Fibroblast of lung (primary cell): Measurements from ENCODE around the gene INPPL1. TPM values are rescaled to one million over a fixed set of nuclear protein-coding genes. Genes with fewer than 3 reads are reported as not detected.

Experiments used
- DNase-seq, 2 donors: peaks; one replicate each; pipeline versions ENCODE4 v3.0.0 to v3.0.0-alpha.2; 2010; ENCODE audit warnings: low read depth in 2 of 2
- H2AFZ ChIP-seq: 2 replicates; pipeline ENCODE4 v1.5.1; 2012; ENCODE audit warnings: low read length, control low read depth, inconsistent platforms
- H3K27ac ChIP-seq: 2 replicates; pipeline ENCODE4 v1.5.1; 2011; ENCODE audit warnings: low read length, control low read depth; ENCODE audit not compliant: insufficient read depth
- H3K27me3 ChIP-seq: 2 replicates; pipeline ENCODE4 v1.5.1; 2011; ENCODE audit warnings: mild to moderate bottlenecking, low read length; ENCODE audit not compliant: control insufficient read depth, insufficient read depth
- H3K36me3 ChIP-seq: 2 replicates; pipeline ENCODE4 v1.5.1; 2011; ENCODE audit warnings: low read length; ENCODE audit not compliant: control insufficient read depth, insufficient read depth
- H3K4me1 ChIP-seq: 2 replicates; pipeline ENCODE4 v1.5.1; 2011; ENCODE audit warnings: low read length; ENCODE audit not compliant: control insufficient read depth, insufficient read depth; ENCODE audit errors: extremely low read depth
- H3K4me2 ChIP-seq: 2 replicates; pipeline ENCODE4 v1.5.1; 2011; ENCODE audit warnings: low read length, control low read depth; ENCODE audit not compliant: insufficient read depth; ENCODE audit errors: extremely low read depth
- H3K4me3 ChIP-seq, 4 experiments: fragments of 200-600 bp in 1 of 4; sonication (generic) in 1 of 4; replicated peaks in 1 of 4; 2 replicates each; pipeline ENCODE4 v1.5.1; 2011 to 2016; ENCODE audit warnings: low read length in 4 of 4, low read depth in 3 of 4, mild to moderate bottlenecking in 3 of 4, control low read depth in 2 of 4, inconsistent platforms in 1 of 4, mixed read lengths in 1 of 4; ENCODE audit not compliant: insufficient read depth in 1 of 4; ENCODE audit errors: control extremely low read depth in 1 of 4
- H3K79me2 ChIP-seq: 2 replicates; pipeline ENCODE4 v1.5.1; 2012; ENCODE audit warnings: mild to moderate bottlenecking, low read length, inconsistent platforms; ENCODE audit not compliant: control insufficient read depth, insufficient read depth
- H3K9ac ChIP-seq: 2 replicates; pipeline ENCODE4 v1.5.1; 2011; ENCODE audit warnings: mild to moderate bottlenecking, low read length, control low read depth; ENCODE audit not compliant: insufficient read depth
- H3K9me3 ChIP-seq: 2 replicates; pipeline ENCODE4 v1.5.1; 2012; ENCODE audit warnings: low read depth, low read length; ENCODE audit not compliant: control insufficient read depth, insufficient read depth
- H4K20me1 ChIP-seq: 2 replicates; pipeline ENCODE4 v1.5.1; 2011; ENCODE audit warnings: low read length; ENCODE audit not compliant: control insufficient read depth, insufficient read depth; ENCODE audit errors: extremely low read depth
- EZH2 ChIP-seq: IDR thresholded peaks from 2 replicates; pipeline ENCODE4 v1.5.1; 2012; ENCODE audit warnings: low read length, control low read depth, mild to moderate bottlenecking; ENCODE audit errors: missing control alignments
- polyA plus RNA-seq, 2 donors: library from polyadenylated mRNA; depleted of rRNA in 1 of 2; stranded (reverse) in 1 of 2; unstranded in 1 of 2; fragments of >200 nt; gene quantifications; 2 replicates each; pipeline ENCODE4 v1.2.1, GENCODE V29; 2011 to 2012; ENCODE audit warnings: missing spikeins in 1 of 2
- total RNA-seq: library from RNA; depleted of rRNA; stranded (reverse); fragments of >200 nt; gene quantifications from 2 replicates; pipeline ENCODE4 v1.2.1, GENCODE V29; 2014
- TF ChIP-seq, protein P1 (sequence below), 2 donors: IDR thresholded peaks in 1 of 2; conservative IDR thresholded peaks in 1 of 2; 1 replicate in 1 of 2; 2 replicates in 1 of 2; pipeline ENCODE4 v1.5.1; 2011 to 2012; ENCODE audit warnings: low read length in 2 of 2, control low read depth in 1 of 2, inconsistent platforms in 1 of 2, low read depth in 1 of 2, mild to moderate bottlenecking in 1 of 2

The INPPL1 gene
- total and polyA plus RNA-seq, 2 donors (not counting 1 experiment from before 2014, with no cell fraction given), result 60.3 to 102 TPM

GRCh38 chr11:72233773-72234513 is 9.4 kb downstream of the INPPL1 start:
- H4K20me1 ChIP-seq, result peaks cover 2% of the 10 kb centered on the region
- H3K27ac ChIP-seq, result no peak overlapping the region

DNA sequence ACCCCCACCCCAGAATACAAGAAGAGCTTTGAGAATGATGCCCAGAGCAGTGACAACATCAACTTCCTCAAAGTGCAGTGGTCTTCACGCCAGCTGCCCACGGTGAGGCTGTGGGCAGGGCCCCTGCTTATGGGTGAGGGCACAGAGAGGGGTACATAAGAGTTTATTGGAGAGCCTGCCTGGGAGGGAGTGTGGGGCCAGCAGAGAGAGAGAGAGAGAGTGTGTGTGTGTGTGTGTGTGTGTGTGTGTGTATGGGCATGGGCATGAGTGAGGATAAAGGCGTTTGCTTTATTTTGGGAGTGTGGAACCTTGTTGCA is 9.9 kb downstream of the INPPL1 start:
- TF ChIP-seq EZH2, result no peak
- TF ChIP-seq, protein P1, sequence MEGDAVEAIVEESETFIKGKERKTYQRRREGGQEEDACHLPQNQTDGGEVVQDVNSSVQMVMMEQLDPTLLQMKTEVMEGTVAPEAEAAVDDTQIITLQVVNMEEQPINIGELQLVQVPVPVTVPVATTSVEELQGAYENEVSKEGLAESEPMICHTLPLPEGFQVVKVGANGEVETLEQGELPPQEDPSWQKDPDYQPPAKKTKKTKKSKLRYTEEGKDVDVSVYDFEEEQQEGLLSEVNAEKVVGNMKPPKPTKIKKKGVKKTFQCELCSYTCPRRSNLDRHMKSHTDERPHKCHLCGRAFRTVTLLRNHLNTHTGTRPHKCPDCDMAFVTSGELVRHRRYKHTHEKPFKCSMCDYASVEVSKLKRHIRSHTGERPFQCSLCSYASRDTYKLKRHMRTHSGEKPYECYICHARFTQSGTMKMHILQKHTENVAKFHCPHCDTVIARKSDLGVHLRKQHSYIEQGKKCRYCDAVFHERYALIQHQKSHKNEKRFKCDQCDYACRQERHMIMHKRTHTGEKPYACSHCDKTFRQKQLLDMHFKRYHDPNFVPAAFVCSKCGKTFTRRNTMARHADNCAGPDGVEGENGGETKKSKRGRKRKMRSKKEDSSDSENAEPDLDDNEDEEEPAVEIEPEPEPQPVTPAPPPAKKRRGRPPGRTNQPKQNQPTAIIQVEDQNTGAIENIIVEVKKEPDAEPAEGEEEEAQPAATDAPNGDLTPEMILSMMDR (conservative IDR thresholded peaks at IDR 0.05 in 1 of 2, IDR thresholded peaks at IDR 0.05 in 1 of 2; ENCODE audit: low read depth in 1 of 2, low read length in 2 of 2), result no peak
- peaks cover 2% of the 10 kb centered on the region for H4K20me1 ChIP-seq
- no peak overlapping the region for H3K4me2 ChIP-seq
- H3K4me1 ChIP-seq, result peaks cover 3% of the 10 kb centered on the region
- H3K27me3 ChIP-seq, result no peaks in the 10 kb centered on the region
- DNase-seq, result no peak
- peaks cover 53% of the 10 kb centered on the region for H3K36me3 ChIP-seq
- H3K27ac ChIP-seq, result no peak overlapping the region
- H3K9ac ChIP-seq, result no peak overlapping the region
- no peak overlapping the region for H2AFZ ChIP-seq
- no peaks in the 10 kb centered on the region for H3K9me3 ChIP-seq
- no peaks in the 10 kb centered on the region for H3K79me2 ChIP-seq
- no peak overlapping the region for H3K4me3 ChIP-seq

More at GRCh38 chr11:72233773-72234513, 9.4 kb downstream of the INPPL1 start:
- no peak overlapping the region for H3K4me3 ChIP-seq
- H3K9ac ChIP-seq, result no peak overlapping the region
- no peaks in the 10 kb centered on the region for H3K9me3 ChIP-seq
- no peaks in the 10 kb centered on the region for H3K79me2 ChIP-seq
- H3K27me3 ChIP-seq, result no peaks in the 10 kb centered on the region
- no peak overlapping the region for H3K4me2 ChIP-seq
- H3K4me1 ChIP-seq, result no peaks in the 10 kb centered on the region
- TF ChIP-seq EZH2, result no peak
- TF ChIP-seq, protein P1 (conservative IDR thresholded peaks at IDR 0.05 in 1 of 2, IDR thresholded peaks at IDR 0.05 in 1 of 2; ENCODE audit: low read depth in 1 of 2, low read length in 2 of 2), result no peak
- no peak overlapping the region for H2AFZ ChIP-seq
- DNase-seq, result no peak
- H3K36me3 ChIP-seq, result peaks cover 58% of the 10 kb centered on the region

- H3K27me3 ChIP-seq, result no peaks in the 10 kb centered on the region
- no peak for TF ChIP-seq EZH2
- no peak overlapping the region for H3K4me2 ChIP-seq
- peaks cover 50% of the 10 kb centered on the region for H3K36me3 ChIP-seq
- H3K27ac ChIP-seq, result no peak overlapping the region
- no peak overlapping the region for H3K4me3 ChIP-seq
- no peak overlapping the region for H3K9ac ChIP-seq
- H3K79me2 ChIP-seq, result no peaks in the 10 kb centered on the region
- no peak overlapping the region for H2AFZ ChIP-seq
- H3K4me1 ChIP-seq, result peaks cover 3% of the 10 kb centered on the region
- no peaks in the 10 kb centered on the region for H3K9me3 ChIP-seq
- no peak for DNase-seq
- H4K20me1 ChIP-seq, result peaks cover 2% of the 10 kb centered on the region
These were observed 10.4 kb downstream of the INPPL1 start for GRCh38 chr11:72234920-72235319.
